ENCODE data around the gene SSR1.

SSR1 gene

DNA sequence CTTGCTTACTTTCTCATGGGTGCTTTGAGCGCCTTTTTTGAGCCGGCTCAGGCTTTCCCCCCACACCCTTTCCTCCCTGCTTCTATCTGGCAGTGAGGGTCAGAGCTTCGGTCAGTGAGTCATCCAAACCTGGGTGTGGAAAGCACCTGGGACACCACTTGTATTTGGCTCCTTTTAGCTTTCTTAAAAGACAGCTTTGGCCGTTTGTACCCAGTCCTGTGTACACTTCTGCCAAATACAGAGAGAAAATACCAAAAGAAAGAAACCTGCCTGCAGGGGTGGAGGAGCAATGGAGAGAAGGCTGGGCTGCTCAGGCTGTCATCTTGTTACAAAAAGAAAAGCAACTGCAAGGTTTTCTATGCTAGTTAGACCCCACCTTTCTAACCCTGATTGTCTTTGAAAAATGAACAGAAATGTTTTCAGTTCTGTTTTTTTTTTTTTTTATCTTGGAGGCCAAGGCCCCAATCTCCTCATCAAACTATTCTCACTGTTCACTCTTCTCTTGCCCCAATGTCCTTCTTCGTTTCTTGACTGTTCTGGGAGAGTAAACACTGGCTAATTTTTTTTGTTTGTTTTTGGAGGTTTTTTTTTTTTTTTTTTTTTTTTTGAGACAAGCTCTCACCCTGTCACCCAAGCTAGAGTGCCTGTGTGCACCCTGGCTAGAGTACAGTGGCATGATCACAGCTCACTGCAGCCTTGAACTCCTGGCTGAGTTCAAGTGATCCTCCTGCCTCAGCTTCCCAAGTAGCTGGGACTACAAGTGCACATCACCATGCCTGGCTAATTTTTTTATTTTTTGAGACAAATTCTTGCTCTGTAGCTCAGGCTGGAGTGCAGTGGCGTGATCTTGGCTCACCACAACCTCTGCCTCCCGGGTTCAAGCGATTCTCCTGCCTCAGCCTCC is 76.4 kb downstream of the SSR1 start:
- no peak for DNase-seq

DNA sequence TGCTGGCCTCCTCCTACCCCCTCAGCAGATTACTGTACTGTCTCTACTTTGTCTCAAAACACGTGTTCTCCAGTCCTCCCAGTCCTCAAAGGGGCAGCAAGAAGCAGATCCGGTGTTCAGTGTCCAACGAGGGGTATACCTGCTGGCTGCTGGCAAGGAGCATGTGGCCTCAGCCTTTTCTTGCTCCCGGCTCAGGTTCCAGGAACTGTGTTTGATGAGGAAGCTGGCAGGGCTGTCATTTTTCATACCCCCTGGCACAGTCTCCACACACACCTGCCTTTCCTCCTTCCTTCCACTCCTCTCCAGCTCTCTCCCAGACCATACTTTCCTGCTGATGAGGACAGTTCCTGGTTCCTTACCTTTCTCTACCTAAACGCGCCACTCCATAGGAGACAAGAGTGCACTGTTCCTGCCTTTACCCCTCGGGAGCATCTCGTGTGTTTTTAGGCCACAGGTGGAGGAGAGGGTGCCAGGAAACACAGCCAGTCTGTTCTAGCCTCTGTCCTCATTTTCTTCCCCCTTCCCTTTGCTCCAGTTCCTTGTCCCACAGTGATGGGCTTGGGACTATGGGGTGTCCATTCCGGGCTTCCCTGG is 77.2 kb downstream of the SSR1 start:
- DNase-seq: no peak

DNA sequence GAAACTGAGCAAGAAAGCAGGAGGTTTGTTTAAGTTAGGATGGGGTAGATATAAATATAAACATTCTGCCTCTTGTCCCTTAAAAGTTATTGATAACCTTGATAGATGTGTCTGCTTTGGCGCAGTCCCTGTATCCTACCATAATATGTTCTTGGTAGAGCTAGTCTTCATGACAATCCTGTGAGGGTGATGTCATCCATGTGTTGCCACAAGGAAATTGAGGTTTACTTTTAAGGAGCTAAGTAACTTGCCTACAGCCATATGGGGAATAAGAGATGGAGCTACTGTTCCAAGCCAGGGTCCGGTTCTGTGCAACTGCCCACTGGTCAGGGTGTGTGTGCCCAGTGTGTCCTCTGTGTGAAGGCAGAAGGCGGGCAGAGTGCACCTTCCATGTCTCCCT is 78.5 kb downstream of the SSR1 start:
- no peak for DNase-seq

DNA sequence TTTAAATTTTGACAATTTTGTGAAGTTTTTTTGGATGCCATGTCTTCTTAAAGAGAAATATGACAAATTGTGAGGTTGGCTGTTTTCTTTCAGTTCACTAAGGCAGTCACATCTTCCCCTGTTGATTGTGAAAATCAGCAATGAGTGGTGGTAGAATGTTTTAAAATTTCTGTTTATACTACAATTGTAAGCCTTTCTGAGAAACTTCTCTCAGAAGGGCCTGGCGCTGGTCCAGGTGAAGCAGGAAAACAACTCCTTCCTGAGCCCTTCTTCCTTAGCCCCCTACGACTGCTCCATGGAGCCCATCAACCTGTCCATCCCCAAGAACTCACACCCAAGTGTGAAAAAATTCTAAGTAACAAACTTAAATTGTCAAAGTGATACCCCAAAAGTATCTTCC is 80.6 kb downstream of the SSR1 start:
- DNase-seq: no peak

DNA sequence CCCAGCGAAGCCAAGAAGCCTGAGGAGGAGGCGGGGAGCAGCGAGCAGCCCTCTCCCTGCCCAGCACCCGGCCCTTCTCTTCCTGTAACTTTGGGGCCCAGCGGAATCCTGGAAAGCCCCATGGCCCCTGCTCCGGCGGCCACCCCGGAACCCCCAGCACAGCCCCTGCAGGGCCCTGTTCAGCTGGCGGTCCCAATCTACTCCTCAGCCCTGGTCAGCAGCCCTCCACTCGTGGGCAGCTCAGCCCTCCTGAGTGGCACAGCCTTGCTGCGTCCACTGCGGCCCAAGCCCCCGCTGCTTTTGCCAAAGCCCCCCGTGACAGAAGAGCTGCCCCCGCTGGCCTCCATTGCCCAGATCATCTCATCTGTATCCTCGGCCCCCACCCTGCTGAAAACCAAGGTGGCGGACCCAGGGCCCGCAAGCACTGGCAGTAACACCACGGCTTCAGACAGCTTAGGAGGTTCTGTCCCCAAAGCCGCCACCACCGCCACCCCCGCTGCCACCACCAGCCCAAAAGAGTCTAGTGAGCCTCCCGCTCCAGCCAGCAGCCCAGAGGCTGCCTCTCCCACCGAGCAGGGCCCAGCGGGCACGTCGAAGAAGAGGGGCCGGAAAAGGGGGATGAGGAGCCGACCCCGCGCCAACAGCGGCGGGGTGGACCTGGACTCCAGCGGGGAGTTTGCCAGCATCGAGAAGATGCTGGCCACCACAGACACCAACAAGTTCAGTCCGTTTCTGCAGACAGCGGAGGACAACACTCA is 81.9 kb downstream of the SSR1 start:
- DNase-seq: no peak

DNA sequence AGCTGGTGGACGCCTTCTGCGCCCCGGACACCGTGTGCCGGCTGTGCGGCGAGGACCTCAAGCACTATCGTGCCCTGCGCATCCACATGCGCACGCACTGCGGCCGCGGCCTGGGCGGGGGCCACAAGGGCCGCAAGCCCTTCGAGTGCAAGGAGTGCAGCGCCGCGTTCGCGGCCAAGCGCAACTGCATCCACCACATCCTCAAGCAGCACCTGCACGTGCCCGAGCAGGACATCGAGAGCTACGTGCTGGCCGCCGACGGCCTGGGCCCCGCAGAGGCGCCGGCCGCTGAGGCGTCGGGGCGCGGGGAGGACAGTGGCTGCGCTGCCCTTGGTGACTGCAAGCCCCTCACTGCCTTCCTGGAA is 82.7 kb downstream of the SSR1 start:
- DNase-seq: no peak

DNA sequence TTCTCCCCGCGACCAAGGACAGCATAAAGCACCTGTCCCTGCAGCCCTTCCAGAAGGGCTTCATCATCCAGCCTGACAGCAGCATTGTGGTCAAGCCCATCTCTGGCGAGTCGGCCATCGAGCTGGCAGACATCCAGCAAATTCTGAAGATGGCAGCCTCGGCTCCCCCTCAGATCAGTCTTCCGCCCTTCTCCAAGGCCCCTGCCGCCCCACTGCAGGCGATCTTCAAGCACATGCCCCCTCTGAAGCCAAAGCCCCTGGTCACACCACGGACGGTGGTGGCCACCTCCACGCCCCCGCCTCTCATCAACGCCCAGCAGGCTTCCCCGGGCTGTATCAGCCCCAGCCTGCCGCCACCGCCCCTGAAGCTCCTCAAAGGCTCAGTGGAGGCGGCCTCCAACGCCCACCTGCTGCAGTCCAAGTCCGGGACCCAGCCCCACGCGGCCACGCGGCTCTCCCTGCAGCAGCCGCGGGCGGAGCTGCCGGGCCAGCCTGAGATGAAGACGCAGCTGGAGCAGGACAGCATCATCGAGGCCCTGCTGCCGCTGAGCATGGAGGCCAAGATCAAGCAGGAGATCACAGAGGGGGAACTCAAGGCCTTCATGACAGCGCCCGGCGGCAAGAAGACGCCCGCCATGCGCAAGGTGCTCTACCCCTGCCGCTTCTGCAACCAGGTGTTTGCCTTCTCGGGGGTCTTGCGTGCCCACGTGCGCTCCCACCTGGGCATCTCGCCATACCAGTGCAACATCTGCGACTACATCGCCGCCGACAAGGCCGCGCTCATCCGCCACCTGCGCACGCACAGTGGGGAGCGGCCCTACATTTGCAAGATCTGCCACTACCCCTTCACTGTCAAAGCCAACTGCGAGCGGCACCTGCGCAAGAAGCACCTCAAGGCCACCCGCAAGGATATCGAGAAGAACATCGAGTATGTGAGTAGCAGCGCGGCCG is 83.3 kb downstream of the SSR1 start:
- DNase-seq: no peak

DNA sequence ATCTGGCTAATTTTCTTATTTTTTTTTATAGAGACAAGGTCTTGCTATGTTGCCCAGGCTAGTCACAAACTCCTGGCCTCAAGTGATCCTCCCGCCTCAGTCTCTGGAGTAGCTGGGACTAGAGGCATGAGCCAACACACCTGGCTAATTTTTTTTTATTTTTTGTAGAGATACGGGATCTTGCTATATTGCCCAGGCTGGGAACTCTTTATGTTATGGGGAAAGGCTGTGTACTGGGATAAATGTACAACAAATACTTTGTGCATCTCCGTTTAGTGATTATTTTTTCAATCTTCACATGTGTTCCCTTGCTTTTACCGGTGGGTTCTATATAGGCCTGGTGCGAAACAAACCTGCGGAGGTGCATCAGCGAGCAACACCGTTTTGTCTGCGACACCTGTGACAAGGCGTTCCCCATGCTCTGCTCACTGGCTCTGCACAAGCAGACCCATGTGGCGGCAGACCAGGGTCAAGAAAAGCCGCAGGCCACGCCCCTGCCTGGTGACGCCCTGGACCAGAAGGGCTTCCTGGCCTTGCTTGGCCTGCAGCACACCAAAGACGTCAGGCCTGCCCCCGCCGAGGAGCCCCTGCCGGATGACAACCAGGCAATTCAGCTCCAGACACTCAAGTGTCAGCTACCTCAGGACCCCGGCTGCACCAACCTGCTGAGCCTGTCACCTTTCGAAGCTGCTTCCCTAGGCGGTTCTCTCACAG is 84.2 kb downstream of the SSR1 start:
- no peak for DNase-seq

DNA sequence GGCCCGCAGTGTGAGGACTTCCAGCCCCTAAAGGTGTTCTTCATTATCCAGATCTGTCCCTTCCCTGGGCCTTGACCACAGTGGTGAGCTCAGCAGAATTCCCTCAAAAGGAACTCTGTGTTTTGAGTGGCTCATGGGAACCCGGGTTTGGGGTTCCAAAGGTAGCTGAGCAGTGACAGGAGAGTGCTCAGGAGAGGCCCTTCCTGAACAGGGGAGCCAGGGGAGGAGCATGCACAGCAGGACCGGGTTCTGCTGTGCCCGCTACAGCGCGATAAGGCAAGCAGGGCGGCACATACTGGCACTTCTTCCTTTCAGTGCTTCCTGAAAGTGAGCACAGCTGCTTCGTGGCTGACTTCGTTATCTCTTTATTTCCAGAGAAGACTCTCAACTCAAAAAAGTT is 88.3 kb downstream of the SSR1 start:
- no peak for DNase-seq

DNA sequence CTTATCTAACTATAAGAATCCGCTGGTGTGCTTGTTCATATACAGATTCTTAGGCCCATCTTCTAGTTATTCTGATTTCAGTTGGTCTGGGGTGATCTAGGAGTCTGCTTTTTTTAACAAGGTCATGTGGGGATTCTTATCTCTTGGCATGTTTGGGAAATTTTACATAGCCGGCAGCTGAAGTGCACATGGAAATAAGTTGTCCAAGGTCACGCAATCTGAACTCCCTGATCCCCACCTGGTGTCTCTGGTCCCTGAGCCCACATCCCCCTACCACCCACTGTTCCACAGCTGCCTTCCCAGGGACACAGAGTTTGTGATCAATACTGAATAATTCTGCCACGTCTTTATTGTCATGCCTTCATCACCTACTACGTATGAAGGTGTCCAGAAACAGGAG is 90.8 kb downstream of the SSR1 start:
- no peak for DNase-seq

DNA sequence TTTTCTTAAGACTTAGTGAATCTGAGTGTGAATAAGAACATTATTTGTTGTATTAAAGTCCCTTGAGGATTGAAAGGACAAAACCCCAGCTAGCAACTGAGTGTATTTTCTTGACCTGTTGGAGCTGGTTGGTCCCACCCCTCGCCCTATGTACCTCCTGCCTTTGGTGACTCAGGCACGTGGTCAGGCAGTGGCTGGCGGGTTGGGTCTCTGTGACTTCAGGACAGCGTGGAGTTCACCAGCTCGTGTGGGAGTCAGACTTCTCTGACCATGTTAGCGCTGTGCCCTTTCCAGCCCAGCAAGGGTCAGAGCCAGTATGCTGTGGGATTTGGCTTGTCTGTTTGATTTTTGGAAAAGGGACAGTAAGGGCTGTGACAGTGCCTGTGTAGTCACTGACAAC is 93.7 kb downstream of the SSR1 start:
- no peak for DNase-seq

DNA sequence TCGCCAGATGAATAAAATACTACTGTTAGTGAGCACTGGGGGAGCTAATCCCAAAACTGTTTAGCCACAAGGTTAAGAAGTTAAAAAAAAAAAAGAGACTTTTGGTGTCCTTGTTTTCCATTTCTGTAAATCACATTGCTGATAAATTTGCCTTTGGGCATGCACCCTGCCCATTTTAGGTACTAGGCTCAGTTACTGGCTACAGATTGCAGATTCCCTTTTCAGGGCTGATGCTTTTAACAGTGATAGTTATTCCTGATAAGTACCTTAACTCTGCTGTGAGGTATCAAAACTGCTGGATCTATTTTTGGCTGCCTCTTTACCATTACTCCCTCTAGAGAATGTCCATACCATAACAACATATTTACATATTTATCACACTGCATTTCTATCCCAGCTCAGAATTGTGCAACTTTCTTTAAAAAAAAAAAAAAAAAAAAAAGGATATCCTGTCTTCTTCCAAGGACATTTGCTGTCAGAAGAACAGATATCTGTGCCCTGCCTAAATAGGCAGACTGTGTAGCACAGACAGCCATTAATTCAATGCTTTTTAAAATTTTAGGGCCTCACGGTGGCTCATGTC is 94.5 kb downstream of the SSR1 start:
- no peak for DNase-seq
